Measurements from ENCODE around the gene SPG7.
A peak's percentile ranks its signal among the peaks of the same experiment; 100 is the strongest.

SPG7 gene

DNA sequence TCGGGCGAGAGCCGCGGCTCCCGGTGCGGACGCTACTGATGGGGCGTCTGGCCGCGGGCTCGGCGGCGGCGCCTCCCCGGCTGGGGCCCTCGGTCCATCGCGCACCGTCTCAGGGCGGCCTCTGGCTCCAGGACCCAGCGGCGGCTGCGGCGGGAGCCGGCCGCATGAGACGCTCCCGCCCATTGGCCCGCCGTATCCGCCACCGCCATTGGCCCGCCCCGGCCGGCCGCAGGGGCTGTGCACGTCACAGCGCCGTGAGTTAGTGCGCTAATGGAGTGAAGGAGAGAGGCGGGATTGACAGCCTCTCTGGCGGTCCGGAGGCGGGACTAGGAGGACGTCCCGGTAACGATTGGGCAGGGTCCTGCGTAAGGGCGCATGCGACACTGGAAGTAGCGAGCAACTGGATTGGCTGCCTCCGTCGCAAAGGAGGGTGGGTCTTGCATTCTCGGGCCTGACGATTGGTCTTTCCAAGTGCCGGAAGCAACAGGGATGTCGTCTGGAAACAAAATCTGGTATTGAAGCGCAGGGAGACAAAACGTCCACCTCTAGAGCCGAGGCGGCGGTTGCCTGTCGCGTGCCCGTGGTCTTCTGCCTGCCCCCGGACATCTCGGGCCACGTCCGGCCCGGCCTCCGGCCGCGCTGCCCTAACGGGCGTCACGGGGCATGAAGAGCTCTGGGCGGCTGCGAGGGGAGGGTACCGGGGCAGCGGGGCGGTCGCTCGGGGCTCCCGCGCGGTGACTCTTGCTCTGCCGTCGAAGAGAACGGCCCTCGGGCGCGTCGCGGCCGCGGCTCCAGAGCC is 17.6 kb upstream of the SPG7 start, which contains the start of gene ANKRD11 (continued):
- no peak for TF ChIP-seq ZBTB11 (tag by site-specific recombination; conservative IDR thresholded peaks at IDR 0.05; ENCODE audit: low read depth)
- TF ChIP-seq ZNF335 (tag by site-specific recombination; conservative IDR thresholded peaks at IDR 0.05) = peak; percentile 91
- TF ChIP-seq ZNF175 (tag by site-specific recombination; IDR thresholded peaks at IDR 0.05) = no peak
- TF ChIP-seq ZBTB7A (tag by site-specific recombination; IDR thresholded peaks at IDR 0.05; ENCODE audit: low read depth) = no peak
- TF ChIP-seq EGR2 (tag by site-specific recombination; IDR thresholded peaks at IDR 0.05; ENCODE audit: low read depth) = no peak
- no peak for TF ChIP-seq ZNF645 (tag by site-specific recombination; IDR thresholded peaks at IDR 0.05)
- no peak for TF ChIP-seq BCL11A (tag by site-specific recombination; IDR thresholded peaks at IDR 0.05; ENCODE audit: low read depth)
- TF ChIP-seq ZNF112 (tag by site-specific recombination; IDR thresholded peaks at IDR 0.05) = no peak
- 0 out of 2 replicates have a peak, but pooled peaks have one; percentile 22 for TF ChIP-seq ZNF600 (tag by site-specific recombination; IDR thresholded peaks at IDR 0.05)
- TF ChIP-seq ZNF580 (tag by site-specific recombination; IDR thresholded peaks at IDR 0.05) = no peak
- TF ChIP-seq ZNF548 (tag by site-specific recombination; IDR thresholded peaks at IDR 0.05) = no peak
- peak; percentile 64; the same call in 1 of the 2 replicates for TF ChIP-seq ZBTB8A (tag by site-specific recombination; IDR thresholded peaks at IDR 0.05)
- no peak for TF ChIP-seq ZNF157 (tag by site-specific recombination; IDR thresholded peaks at IDR 0.05)
- no peak for TF ChIP-seq ZNF785 (tag by site-specific recombination; IDR thresholded peaks at IDR 0.05)
- TF ChIP-seq ZNF830 (tag by site-specific recombination; IDR thresholded peaks at IDR 0.05; ENCODE audit: low read depth) = no peak
- no peak for TF ChIP-seq ZNF404 (tag by site-specific recombination; IDR thresholded peaks at IDR 0.05)
- TF ChIP-seq ZNF843 (tag by site-specific recombination; IDR thresholded peaks at IDR 0.05) = peak; percentile 56
- TF ChIP-seq ZNF2 (tag by site-specific recombination; IDR thresholded peaks at IDR 0.05) = 0 out of 2 replicates have a peak, but pooled peaks have one; percentile 27
- no peak for TF ChIP-seq GLI2 (tag by site-specific recombination; IDR thresholded peaks at IDR 0.05; ENCODE audit: borderline replicate concordance, low read depth)
- no peak for TF ChIP-seq ZBTB1 (tag by site-specific recombination; IDR thresholded peaks at IDR 0.05)
- TF ChIP-seq, protein P1, sequence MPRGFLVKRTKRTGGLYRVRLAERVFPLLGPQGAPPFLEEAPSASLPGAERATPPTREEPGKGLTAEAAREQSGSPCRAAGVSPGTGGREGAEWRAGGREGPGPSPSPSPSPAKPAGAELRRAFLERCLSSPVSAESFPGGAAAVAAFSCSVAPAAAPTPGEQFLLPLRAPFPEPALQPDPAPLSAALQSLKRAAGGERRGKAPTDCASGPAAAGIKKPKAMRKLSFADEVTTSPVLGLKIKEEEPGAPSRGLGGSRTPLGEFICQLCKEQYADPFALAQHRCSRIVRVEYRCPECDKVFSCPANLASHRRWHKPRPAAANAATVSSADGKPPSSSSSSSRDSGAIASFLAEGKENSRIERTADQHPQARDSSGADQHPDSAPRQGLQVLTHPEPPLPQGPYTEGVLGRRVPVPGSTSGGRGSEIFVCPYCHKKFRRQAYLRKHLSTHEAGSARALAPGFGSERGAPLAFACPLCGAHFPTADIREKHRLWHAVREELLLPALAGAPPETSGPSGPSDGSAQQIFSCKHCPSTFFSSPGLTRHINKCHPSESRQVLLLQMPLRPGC (tag by site-specific recombination; IDR thresholded peaks at IDR 0.05) = no peak
- TF ChIP-seq ZNF530 (tag by site-specific recombination; IDR thresholded peaks at IDR 0.05; ENCODE audit: low read depth) = no peak
- no peak for TF ChIP-seq ZNF571 (tag by site-specific recombination; IDR thresholded peaks at IDR 0.05)
- TF ChIP-seq ZNF704 (tag by site-specific recombination; IDR thresholded peaks at IDR 0.05) = no peak
- TF ChIP-seq ZBTB21 (tag by site-specific recombination; IDR thresholded peaks at IDR 0.05) = no peak
- TF ChIP-seq RBAK (tag by site-specific recombination; IDR thresholded peaks at IDR 0.05) = no peak
- TF ChIP-seq ZBTB20 (tag by site-specific recombination; IDR thresholded peaks at IDR 0.05) = peak; percentile 59; the same call in 1 of the 2 replicates
- TF ChIP-seq ZNF214 (tag by site-specific recombination; IDR thresholded peaks at IDR 0.05; ENCODE audit: borderline replicate concordance) = no peak
- no peak; the same call in 1 of the 2 replicates for TF ChIP-seq ZSCAN30 (tag by site-specific recombination; IDR thresholded peaks at IDR 0.05)
- no peak for TF ChIP-seq MYNN (tag by site-specific recombination; IDR thresholded peaks at IDR 0.05; ENCODE audit: borderline replicate concordance)
- no peak for TF ChIP-seq OSR2 (tag by site-specific recombination; IDR thresholded peaks at IDR 0.05)
- no peak for TF ChIP-seq ZNF423 (tag by site-specific recombination; IDR thresholded peaks at IDR 0.05)

Data from HEK293 (cell line).